GM18502 (cell line): ENCODE results near the gene APLN.

Experiments used
- ATAC-seq: cut with Tn5 transposase; IDR thresholded peaks from one replicate; pipeline ENCODE4 v1.9.1; 2021; ENCODE audit warnings: mild to moderate bottlenecking; ENCODE audit not compliant: unreplicated experiment, poor library complexity

The APLN gene

GRCh38 chrX:129642641-129643040 is 12.1 kb downstream of the APLN start:
- ATAC-seq = no peak

- ATAC-seq = no peak
Observed at GRCh38 chrX:129641941-129642340, 12.8 kb downstream of the APLN start.

GRCh38 chrX:129641469-129641868 is 13.3 kb downstream of the APLN start:
- no peak for ATAC-seq

GRCh38 chrX:129640737-129641136 is 14.0 kb downstream of the APLN start:
- ATAC-seq = no peak

- no peak for ATAC-seq
Observed at GRCh38 chrX:129638917-129639316, 15.8 kb downstream of the APLN start.

- peak; percentile 67 for ATAC-seq
Observed at GRCh38 chrX:129637217-129638109, 17.3 kb downstream of the APLN start.

- ATAC-seq = no peak
Observed at GRCh38 chrX:129636175-129636681, 18.5 kb downstream of the APLN start.

- ATAC-seq = no peak
Observed at GRCh38 chrX:129634541-129634940, 20.2 kb downstream of the APLN start.

GRCh38 chrX:129632443-129632842 is 22.3 kb downstream of the APLN start:
- no peak for ATAC-seq

- ATAC-seq = no peak
Observed at GRCh38 chrX:129631849-129632248, 22.9 kb downstream of the APLN start.

- ATAC-seq = no peak
Observed at GRCh38 chrX:129629837-129630236, 24.9 kb downstream of the APLN start.

- no peak for ATAC-seq
Observed at GRCh38 chrX:129626026-129626425, 28.7 kb downstream of the APLN start.

GRCh38 chrX:129622757-129623301 is 31.9 kb downstream of the APLN start:
- ATAC-seq = no peak

GRCh38 chrX:129618997-129619396 is 35.8 kb downstream of the APLN start:
- no peak for ATAC-seq

GRCh38 chrX:129617420-129617819 is 37.3 kb downstream of the APLN start:
- ATAC-seq = no peak

- ATAC-seq = no peak
Observed at GRCh38 chrX:129614481-129615255, 40.1 kb downstream of the APLN start.

- ATAC-seq = no peak
Observed at GRCh38 chrX:129613596-129613995, 41.2 kb downstream of the APLN start.

GRCh38 chrX:129612396-129612795 is 42.4 kb downstream of the APLN start:
- no peak for ATAC-seq

GRCh38 chrX:129609395-129609794 is 45.4 kb downstream of the APLN start:
- ATAC-seq = no peak

- ATAC-seq = no peak
Observed at GRCh38 chrX:129608496-129608895, 46.3 kb downstream of the APLN start.

- no peak for ATAC-seq
Observed at GRCh38 chrX:129606918-129607317, 47.8 kb downstream of the APLN start.
